Measurements from ENCODE around the gene MED23.

GRCh38 chr6:131631625-131632289 lies 3.7 kb upstream of the MED23 start:
- no peak for TF ChIP-seq CTCF (IDR thresholded peaks at IDR 0.05)
- no peak for TF ChIP-seq POLR2A (IDR thresholded peaks at IDR 0.05)
